ENCODE measurements around the gene BMPR1A.

BMPR1A gene

GRCh38 chr10:86765548-86765947 is 9.1 kb downstream of the BMPR1A start:
- Histone ChIP-seq H3K18ac (ENCODE audit: low read length) (no peak overlapping the region), H2BK120ac (ENCODE audit: insufficient read depth, low read length, poor library complexity) (no peak overlapping the region), H4K12ac (ENCODE audit: low read depth, low read length) (no peak overlapping the region), H3K14ac (ENCODE audit: low read length) (no peak overlapping the region), H3K4me3 (ENCODE audit: low read depth, low read length) (no peak overlapping the region), H4K8ac (ENCODE audit: low read depth, low read length) (no peak overlapping the region), H3K27ac (ENCODE audit: low read depth, low read length) (no peak overlapping the region), H3K79me2 (ENCODE audit: control insufficient read depth, insufficient read depth, low read length, poor library complexity) (peaks cover 7% of the 10 kb centered on the region), H3K4me2 (ENCODE audit: low read length) (no peak overlapping the region), H3K9ac (ENCODE audit: low read length) (no peak overlapping the region), H3K79me1 (ENCODE audit: low read length) (no peaks in the 10 kb centered on the region), H3K4ac (ENCODE audit: low read depth, low read length) (no peak overlapping the region), H2AK5ac (ENCODE audit: low read length) (no peak overlapping the region), H3K23ac (ENCODE audit: low read length) (no peak overlapping the region), H3K27me3 (ENCODE audit: insufficient read depth, low read length) (no peaks in the 10 kb centered on the region), H3K36me3 (ENCODE audit: control insufficient read depth in 1 of 2, insufficient read depth in 2 of 2, low read length in 2 of 2) (peaks cover 0 to 2% of the 10 kb centered on the region in 2 experiments), H2AFZ (ENCODE audit: insufficient read depth, low read length, poor library complexity) (no peak overlapping the region), H3K9me3 (ENCODE audit: insufficient read depth, low read depth, low read length) (no peaks in the 10 kb centered on the region), H4K91ac (ENCODE audit: low read depth, low read length) (no peak overlapping the region), H2BK12ac (ENCODE audit: low read length) (no peak overlapping the region), H2BK5ac (ENCODE audit: low read depth, low read length, poor library complexity) (no peak overlapping the region), H3K4me1 (ENCODE audit: control insufficient read depth in 1 of 2, insufficient read depth in 2 of 2, low read length in 2 of 2) (peaks cover 5 to 10% of the 10 kb centered on the region in 2 experiments)
- no CpG with 5 or more reads among the region's 2 CpGs for WGBS (ENCODE audit: extremely low coverage, insufficient coverage, insufficient read length)
- no peak for DNase-seq

DNA sequence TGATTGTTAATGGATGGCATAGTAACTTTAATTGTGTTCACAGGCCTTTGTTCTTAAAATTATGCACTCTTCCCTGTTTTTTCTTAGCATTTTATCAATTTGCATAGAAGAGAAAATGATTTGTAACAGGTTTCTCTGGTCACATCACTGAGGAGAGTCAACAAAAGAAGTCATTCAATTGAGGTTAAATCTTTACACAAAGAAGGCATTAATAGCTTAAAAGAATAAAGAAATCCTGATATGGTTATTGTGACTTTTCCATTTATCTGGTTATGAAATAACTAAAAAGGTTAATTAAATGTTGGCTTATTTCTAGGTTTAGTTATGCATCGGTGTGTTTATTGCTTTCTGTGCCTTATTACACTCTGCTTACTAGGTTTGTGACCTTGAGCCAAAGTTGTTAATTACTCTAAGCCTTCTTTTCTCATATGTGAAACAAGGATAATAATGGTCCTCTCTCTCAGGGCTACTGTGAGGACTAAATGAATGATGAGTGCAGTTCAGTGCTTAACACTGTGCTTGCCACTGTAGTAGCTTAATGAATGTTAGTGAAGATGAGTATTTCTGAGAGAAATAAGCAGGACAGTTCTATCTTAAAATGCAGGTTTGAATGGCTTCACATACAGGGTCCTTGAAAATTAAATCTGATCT is 12.1 kb downstream of the BMPR1A start:
- Histone ChIP-seq H3K23ac (ENCODE audit: low read length) (no peak overlapping the region), H3K9ac (ENCODE audit: low read length) (no peak overlapping the region)
- WGBS (ENCODE audit: extremely low coverage, insufficient coverage, insufficient read length), result no CpG with 5 or more reads among the region's 1 CpG

DNA sequence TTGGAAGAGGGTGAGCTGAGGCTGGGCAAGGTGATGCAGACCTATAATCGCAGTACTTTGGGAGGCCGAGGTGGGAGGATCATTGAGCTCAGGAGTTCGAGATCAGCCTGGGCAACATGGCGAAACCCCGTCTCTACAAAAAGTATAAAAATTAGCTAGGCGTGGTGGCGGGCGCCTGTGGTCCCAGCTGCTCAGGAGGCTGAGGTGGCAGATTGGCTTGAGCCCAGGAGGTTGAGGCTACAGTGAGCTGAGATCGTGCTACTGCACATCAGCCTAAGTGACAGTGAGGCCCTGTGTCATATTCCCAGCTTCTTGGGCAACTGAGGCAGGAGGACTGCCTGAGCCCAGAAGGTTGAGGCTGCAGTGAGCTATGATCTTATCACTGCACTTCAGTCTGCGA is 13.6 kb downstream of the BMPR1A start:
- no peaks in the 10 kb centered on the region for H3K9me3 ChIP-seq (ENCODE audit: insufficient read depth, low read depth, low read length)
- no peak overlapping the region for H3K18ac ChIP-seq (ENCODE audit: low read length)
- H3K4me2 ChIP-seq (ENCODE audit: low read length), result no peak overlapping the region
- H3K9ac ChIP-seq (ENCODE audit: low read length), result no peak overlapping the region
- H3K27ac ChIP-seq (ENCODE audit: low read depth, low read length), result no peak overlapping the region
- no CpG with 5 or more reads among the region's 10 CpGs for WGBS (ENCODE audit: extremely low coverage, insufficient coverage, insufficient read length)
- peak overlapping the region; percentile 45 for H3K4ac ChIP-seq (ENCODE audit: low read depth, low read length)
- H3K79me2 ChIP-seq (ENCODE audit: control insufficient read depth, insufficient read depth, low read length, poor library complexity), result peaks cover 6% of the 10 kb centered on the region
- no peak overlapping the region for H4K91ac ChIP-seq (ENCODE audit: low read depth, low read length)
- H2BK120ac ChIP-seq (ENCODE audit: insufficient read depth, low read length, poor library complexity), result no peak overlapping the region
- no peak overlapping the region for H3K14ac ChIP-seq (ENCODE audit: low read length)
- H4K12ac ChIP-seq (ENCODE audit: low read depth, low read length), result no peak overlapping the region
- H3K4me1 ChIP-seq (ENCODE audit: control insufficient read depth in 1 of 2, insufficient read depth in 2 of 2, low read length in 2 of 2), result peaks cover 2 to 10% of the 10 kb centered on the region in 2 experiments
- no peak overlapping the region for H2BK12ac ChIP-seq (ENCODE audit: low read length)
- no peak overlapping the region for H3K4me3 ChIP-seq (ENCODE audit: low read depth, low read length)
- H2AK5ac ChIP-seq (ENCODE audit: low read length), result no peak overlapping the region
- no peak overlapping the region for H2AFZ ChIP-seq (ENCODE audit: insufficient read depth, low read length, poor library complexity)
- no peak overlapping the region for H2BK5ac ChIP-seq (ENCODE audit: low read depth, low read length, poor library complexity)
- no peaks in the 10 kb centered on the region for H3K27me3 ChIP-seq (ENCODE audit: insufficient read depth, low read length)
- DNase-seq, result no peak
- H4K8ac ChIP-seq (ENCODE audit: low read depth, low read length), result no peak overlapping the region
- no peaks in the 10 kb centered on the region for H3K79me1 ChIP-seq (ENCODE audit: low read length)
- H3K23ac ChIP-seq (ENCODE audit: low read length), result no peak overlapping the region
- no peaks in the 10 kb centered on the region for H3K36me3 ChIP-seq (ENCODE audit: control insufficient read depth in 1 of 2, insufficient read depth in 2 of 2, low read length in 2 of 2)

More for the DNA sequence above, 12.1 kb downstream of the BMPR1A start:
- H2AFZ ChIP-seq (ENCODE audit: insufficient read depth, low read length, poor library complexity), result no peak overlapping the region
- no peak overlapping the region for H4K8ac ChIP-seq (ENCODE audit: low read depth, low read length)
- H3K9me3 ChIP-seq (ENCODE audit: insufficient read depth, low read depth, low read length), result no peaks in the 10 kb centered on the region
- DNase-seq, result no peak
- peaks cover 6% of the 10 kb centered on the region for H3K79me2 ChIP-seq (ENCODE audit: control insufficient read depth, insufficient read depth, low read length, poor library complexity)
- no peak overlapping the region for H3K27ac ChIP-seq (ENCODE audit: low read depth, low read length)
- H4K12ac ChIP-seq (ENCODE audit: low read depth, low read length), result no peak overlapping the region
- no peak overlapping the region for H2BK5ac ChIP-seq (ENCODE audit: low read depth, low read length, poor library complexity)
- H3K4me2 ChIP-seq (ENCODE audit: low read length), result no peak overlapping the region
- no peak overlapping the region for H3K18ac ChIP-seq (ENCODE audit: low read length)
- no peak overlapping the region for H4K91ac ChIP-seq (ENCODE audit: low read depth, low read length)
- no peak overlapping the region for H3K4me3 ChIP-seq (ENCODE audit: low read depth, low read length)
- no peak overlapping the region for H2BK12ac ChIP-seq (ENCODE audit: low read length)
- H3K79me1 ChIP-seq (ENCODE audit: low read length), result no peaks in the 10 kb centered on the region
- no peak overlapping the region for H2AK5ac ChIP-seq (ENCODE audit: low read length)
- H3K36me3 ChIP-seq (ENCODE audit: control insufficient read depth in 1 of 2, insufficient read depth in 2 of 2, low read length in 2 of 2), result no peaks in the 10 kb centered on the region
- H3K14ac ChIP-seq (ENCODE audit: low read length), result no peak overlapping the region
- H3K4me1 ChIP-seq (ENCODE audit: control insufficient read depth in 1 of 2, insufficient read depth in 2 of 2, low read length in 2 of 2), result peaks cover 2 to 7% of the 10 kb centered on the region in 2 experiments
- no peak overlapping the region for H2BK120ac ChIP-seq (ENCODE audit: insufficient read depth, low read length, poor library complexity)
- peak overlapping the region; percentile 69 for H3K4ac ChIP-seq (ENCODE audit: low read depth, low read length)
- H3K27me3 ChIP-seq (ENCODE audit: insufficient read depth, low read length), result no peaks in the 10 kb centered on the region

DNA sequence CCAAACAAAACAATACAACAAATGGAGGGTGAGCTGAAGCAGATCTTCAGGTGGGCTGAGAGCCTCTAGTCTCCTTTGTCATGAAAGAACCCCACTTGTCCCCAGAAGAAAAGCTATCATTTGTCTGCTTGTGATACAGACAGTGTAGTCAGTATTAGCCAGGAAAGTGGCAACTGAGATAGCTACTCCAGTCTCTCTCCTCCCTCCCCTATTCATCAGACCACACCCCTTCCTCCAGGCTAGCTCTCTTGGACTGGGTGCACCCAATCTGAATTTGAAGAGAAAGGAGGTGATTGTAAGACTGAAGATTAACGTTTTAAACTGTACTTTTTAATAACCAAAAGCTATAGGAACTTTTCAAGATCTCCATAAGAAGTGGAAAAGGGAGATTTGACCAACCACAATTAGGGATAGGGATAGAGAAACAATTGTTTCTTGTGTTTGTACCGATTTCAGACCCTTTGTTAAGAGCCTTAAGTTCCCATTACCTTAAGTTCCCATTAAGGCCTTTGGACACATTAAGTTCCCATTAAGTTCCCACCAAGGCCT is 14.1 kb downstream of the BMPR1A start:
- no peak for DNase-seq

More for the DNA sequence above, 14.1 kb downstream of the BMPR1A start:
- Histone ChIP-seq H4K8ac (ENCODE audit: low read depth, low read length) (no peak overlapping the region), H3K9ac (ENCODE audit: low read length) (no peak overlapping the region), H3K4me2 (ENCODE audit: low read length) (no peak overlapping the region), H3K18ac (ENCODE audit: low read length) (no peak overlapping the region), H3K9me3 (ENCODE audit: insufficient read depth, low read depth, low read length) (no peaks in the 10 kb centered on the region), H4K12ac (ENCODE audit: low read depth, low read length) (no peak overlapping the region), H3K79me2 (ENCODE audit: control insufficient read depth, insufficient read depth, low read length, poor library complexity) (peaks cover 6% of the 10 kb centered on the region), H2BK120ac (ENCODE audit: insufficient read depth, low read length, poor library complexity) (no peak overlapping the region), H3K14ac (ENCODE audit: low read length) (no peak overlapping the region), H2BK5ac (ENCODE audit: low read depth, low read length, poor library complexity) (no peak overlapping the region), H3K4me3 (ENCODE audit: low read depth, low read length) (no peak overlapping the region), H3K4me1 (ENCODE audit: control insufficient read depth in 1 of 2, insufficient read depth in 2 of 2, low read length in 2 of 2) (peaks cover 2 to 13% of the 10 kb centered on the region in 2 experiments), H2BK12ac (ENCODE audit: low read length) (no peak overlapping the region), H3K36me3 (ENCODE audit: control insufficient read depth in 1 of 2, insufficient read depth in 2 of 2, low read length in 2 of 2) (no peaks in the 10 kb centered on the region), H3K23ac (ENCODE audit: low read length) (no peak overlapping the region), H2AFZ (ENCODE audit: insufficient read depth, low read length, poor library complexity) (no peak overlapping the region), H3K79me1 (ENCODE audit: low read length) (no peaks in the 10 kb centered on the region), H2AK5ac (ENCODE audit: low read length) (no peak overlapping the region), H3K27me3 (ENCODE audit: insufficient read depth, low read length) (no peaks in the 10 kb centered on the region), H3K27ac (ENCODE audit: low read depth, low read length) (no peak overlapping the region), H4K91ac (ENCODE audit: low read depth, low read length) (no peak overlapping the region), H3K4ac (ENCODE audit: low read depth, low read length) (peak overlapping the region; percentile 45)
- WGBS (ENCODE audit: extremely low coverage, insufficient coverage, insufficient read length), result no CpG with 5 or more reads among the region's 2 CpGs

All from trophoblast cell (in vitro differentiated cells and primary cell).